Raji (cell line): ENCODE measurements around the gene ST6GALNAC3.

Source experiments
- POLR2A ChIP-seq: IDR thresholded peaks from 2 replicates; pipeline ENCODE4 v1.6.1; 2011; ENCODE audit warnings: low read depth, low read length, control low read depth; ENCODE audit not compliant: insufficient read depth

The ST6GALNAC3 gene

DNA sequence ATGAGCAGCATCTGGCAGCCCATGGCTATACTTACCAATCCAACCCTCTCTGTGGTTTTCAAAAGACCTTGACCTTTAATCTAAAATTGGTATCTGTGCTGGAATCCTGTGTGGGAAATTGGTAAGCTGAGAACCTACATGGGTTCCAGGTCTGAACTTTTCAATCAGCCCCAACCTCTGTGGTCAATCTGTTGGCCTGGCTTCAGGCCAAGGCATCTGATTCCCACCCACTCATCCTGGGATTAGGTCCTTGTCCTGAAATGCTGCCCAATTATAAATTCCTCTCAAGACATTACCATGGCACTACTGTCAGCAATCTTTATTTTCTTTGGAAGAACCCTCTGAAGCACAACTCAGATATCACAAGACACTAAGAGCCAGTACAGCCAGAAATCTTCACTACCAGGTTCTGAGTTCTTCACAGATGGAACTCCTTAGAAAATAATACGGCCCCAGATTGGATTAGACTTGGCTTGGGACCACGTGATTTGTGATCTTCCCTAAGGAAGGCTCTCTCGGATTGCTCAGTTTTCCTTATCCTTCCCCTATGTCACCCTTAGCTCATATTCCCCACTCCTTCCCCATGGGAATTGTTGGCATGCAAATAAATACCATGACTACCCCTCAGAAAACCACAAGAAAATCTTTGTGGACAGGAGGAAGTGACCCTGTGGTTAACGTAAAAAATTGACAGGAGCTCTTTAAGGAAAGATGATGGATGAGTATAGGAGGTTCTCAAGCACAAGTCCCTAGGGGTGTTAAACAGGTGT, 584.8 kb downstream of the ST6GALNAC3 start:
- TF ChIP-seq POLR2A, result no peak

DNA sequence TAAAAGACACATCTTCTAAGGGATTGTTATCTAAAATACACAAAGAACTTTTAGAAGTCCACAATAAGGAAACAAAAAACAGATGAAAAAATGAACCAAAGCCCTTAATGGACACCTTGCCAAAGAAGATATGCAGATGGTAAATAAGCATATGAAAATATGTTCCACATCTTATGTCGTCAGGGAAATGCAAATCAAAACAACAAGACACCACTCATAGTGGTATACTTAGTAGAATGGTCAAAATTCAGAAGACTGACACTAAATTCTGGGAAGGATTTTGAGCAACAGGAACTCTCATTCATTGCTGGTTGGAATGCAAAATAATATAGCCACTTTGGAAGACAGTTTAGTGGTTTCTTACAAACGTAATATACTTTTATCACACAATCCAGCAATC, 587.0 kb downstream of the ST6GALNAC3 start:
- TF ChIP-seq POLR2A, result no peak

DNA sequence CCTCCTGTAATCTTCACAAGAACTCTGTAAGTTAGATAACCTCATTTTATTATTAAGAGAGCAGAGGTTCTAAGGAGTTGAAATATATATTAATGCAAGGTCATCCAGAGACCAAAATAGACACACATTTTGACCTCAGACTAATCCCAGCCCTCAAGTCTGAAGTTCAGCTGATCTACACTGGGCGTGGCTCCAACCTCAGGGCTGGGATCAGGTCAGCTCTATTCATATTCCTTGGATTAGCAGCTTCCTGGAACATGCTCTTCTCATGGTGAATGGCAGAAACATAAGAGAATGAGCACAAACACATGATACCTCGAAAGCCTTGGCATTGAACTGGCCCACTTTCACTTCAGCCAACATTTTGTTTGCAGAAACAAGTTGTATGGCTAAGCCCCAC, 592.0 kb downstream of the ST6GALNAC3 start:
- TF ChIP-seq POLR2A, result no peak

- TF ChIP-seq POLR2A, result no peak
Measured at GRCh38 chr1:76668046-76668445, 593.5 kb downstream of the ST6GALNAC3 start.

DNA sequence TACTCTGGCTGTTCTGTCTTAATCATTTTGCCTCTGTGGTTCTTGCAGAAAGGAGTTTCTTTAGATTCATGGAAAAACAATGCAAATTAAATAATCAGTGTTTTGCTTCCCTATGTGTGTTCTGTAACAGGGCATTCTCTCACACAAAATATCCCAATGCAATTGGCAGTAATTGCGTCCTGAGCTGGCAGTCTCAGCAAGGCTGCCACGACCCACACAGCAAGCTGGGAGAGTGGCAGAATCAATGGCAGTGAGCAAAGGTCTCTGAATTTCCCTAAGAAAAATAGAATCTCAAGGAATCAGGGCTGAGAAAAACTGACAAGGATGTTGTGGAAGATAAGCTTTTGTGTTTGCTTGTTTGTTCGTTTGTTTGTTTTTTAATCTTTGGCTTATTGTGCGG, 594.6 kb downstream of the ST6GALNAC3 start:
- no peak for TF ChIP-seq POLR2A

- TF ChIP-seq POLR2A, result no peak
Measured at GRCh38 chr1:76669624-76670315, 595.2 kb downstream of the ST6GALNAC3 start.

DNA sequence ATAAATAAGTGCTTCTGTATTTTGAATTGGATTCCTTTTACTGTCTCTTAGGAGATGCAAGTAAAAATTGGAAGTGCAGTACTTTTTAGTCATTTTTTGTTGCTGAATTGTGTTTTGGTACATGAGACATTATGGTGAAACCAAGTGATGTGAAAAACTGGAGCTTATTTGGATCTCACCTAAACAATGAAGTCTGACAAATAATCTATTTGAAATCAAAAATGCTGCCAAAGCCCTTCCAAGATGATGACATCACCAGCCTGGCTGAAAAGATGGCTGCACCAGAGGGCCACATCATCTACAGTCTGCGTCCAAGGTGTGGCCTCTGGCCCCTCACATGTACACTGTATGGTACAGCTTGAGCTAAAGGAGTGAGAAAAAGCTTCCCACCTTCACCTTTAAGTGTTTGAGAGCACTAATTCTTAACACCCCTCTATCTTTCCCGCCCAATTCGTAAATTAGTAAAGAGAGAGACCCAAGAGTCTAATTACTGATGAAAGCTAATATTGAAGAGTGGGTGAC, 600.2 kb downstream of the ST6GALNAC3 start:
- TF ChIP-seq POLR2A, result no peak

DNA sequence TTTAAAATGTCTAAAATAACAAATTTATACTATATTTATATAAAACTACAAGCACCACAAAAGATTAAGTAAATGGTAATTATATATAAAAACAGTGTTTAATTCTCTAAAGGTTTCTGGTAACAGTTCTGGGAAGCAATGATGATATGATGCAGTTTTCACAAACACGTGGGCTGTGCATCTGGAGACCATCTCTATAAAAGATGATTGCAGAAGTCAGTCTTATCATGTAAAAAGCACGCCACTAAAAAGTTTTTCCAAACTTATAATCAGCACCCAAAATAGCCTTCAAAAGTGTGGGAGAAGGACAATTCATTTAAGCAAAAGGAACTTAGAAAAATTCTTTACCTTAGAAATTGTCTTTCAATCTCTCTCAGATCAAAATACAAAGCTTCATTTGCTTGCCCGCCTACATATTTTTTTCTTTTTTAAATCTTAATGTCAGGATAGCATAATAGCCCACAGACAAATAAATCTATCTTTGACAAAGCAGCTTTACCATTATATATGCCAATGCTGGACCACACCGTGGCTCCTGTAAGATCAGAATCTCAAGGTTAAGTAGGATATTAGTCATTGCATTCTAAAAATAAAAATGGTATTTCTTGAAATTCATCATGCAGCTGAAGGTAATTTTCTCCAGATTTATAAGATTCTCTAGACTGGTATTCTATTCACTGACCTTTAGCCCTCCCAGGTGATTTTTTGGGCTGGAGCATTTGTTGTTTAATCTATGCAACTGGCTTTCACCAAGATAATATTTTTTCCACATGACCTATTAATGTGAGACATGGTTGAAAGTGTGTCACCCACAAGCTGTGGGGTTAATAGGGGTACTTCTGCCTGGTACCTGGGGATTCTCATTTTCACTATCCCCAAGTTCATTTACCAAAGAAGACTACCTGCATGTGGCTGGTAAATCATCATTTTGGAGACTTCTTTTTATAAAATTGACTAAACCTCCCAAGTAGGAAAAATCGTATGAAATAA, 603.2 kb downstream of the ST6GALNAC3 start:
- TF ChIP-seq POLR2A, result no peak

DNA sequence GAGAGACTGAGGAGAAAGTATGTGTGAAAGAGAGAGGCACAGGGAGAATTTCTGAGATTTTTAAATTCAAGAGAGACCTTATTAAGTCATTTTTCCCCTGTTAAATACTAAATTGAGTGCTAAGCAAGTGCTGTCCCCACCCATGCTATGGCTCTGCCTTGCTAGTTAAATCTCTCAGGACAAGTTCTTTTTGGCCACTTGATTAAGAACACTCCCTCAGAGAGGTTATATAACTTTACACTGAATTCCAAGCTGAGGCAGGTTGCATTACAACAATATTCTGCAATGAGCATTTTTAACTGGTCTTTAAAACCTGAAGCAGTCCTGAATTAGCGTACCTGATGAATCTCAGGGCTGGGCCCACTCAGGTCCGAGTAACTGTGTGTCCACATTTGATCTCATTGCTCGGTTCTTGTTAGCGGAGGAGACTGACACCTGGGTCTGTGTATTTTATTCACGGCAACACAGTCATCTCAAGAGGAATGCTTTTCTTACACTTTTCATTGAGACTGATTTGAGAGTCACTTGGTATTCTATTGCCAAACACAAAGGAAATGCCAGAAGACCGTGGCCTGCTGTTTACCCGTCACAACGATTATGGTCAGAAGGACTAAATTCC, 605.1 kb downstream of the ST6GALNAC3 start:
- TF ChIP-seq POLR2A, result no peak

DNA sequence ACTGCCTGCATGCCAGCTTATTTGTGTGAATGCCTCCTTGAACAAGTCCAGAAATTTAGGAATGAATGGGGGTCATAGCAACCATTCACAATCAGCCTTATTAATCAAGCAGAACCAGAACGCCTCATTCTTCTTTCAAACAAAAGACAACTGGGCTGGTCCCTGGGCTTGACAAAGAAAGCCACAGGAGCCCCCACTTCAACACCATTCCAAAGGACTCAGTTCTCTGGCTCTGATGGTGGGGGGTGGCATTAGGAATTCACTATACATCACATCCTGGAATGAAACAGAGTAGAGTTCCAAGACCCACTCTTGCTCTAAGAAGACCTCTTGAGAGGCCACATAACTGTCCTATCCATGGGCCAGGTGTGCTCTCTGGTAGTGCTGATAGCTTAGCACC, 606.1 kb downstream of the ST6GALNAC3 start:
- TF ChIP-seq POLR2A, result no peak

- no peak for TF ChIP-seq POLR2A
Measured at GRCh38 chr1:76682138-76682537, 607.6 kb downstream of the ST6GALNAC3 start.
